Brain microvascular endothelial cell (primary cell): ENCODE measurements around the gene NUDT3.
A peak's percentile ranks its signal among the peaks of the same experiment; 100 is the strongest.

ENCODE experiments used
- DNase-seq: peaks from one replicate; pipeline ENCODE4 v3.0.0-alpha.2; 2020
- H3K27ac ChIP-seq: fragments of 250-450 bp; sonication (Bioruptor Pico); 2 replicates; pipeline ENCODE4 v1.5.1; 2020; ENCODE audit warnings: mild to moderate bottlenecking, moderate library complexity
- H3K27me3 ChIP-seq: fragments of 250-450 bp; sonication (Bioruptor Pico); replicated peaks from 2 replicates; pipeline ENCODE4 v1.5.1; 2020; ENCODE audit warnings: mild to moderate bottlenecking
- H3K36me3 ChIP-seq: fragments of 250-450 bp; sonication (Bioruptor Pico); replicated peaks from 2 replicates; pipeline ENCODE4 v1.5.1; 2020; ENCODE audit warnings: mild to moderate bottlenecking
- H3K4me3 ChIP-seq: 2 replicates; pipeline ENCODE4 v1.5.1; 2011; ENCODE audit warnings: low read depth, mild to moderate bottlenecking, control low read depth, low read length, moderate library complexity
- CTCF ChIP-seq: IDR thresholded peaks from 2 replicates; pipeline ENCODE4 v1.5.1; 2011; ENCODE audit warnings: low read depth, mild to moderate bottlenecking, moderate library complexity, low read length, control low read depth, inconsistent platforms; ENCODE audit errors: missing control alignments
- in situ Hi-C: cut with HindIII; loops from 2 replicates; pipeline ENCODE4 v1.10.0; 2017; ENCODE audit warnings: low sequenced_read_pairs, low pct_ligation_motif_present

Gene NUDT3

GRCh38 chr6:34276881-34277762 lies 115.3 kb downstream of the NUDT3 start:
- Histone ChIP-seq H3K4me3 (no peak overlapping the region), H3K36me3 (peaks cover 2% of the 10 kb centered on the region), H3K27ac (no peak overlapping the region), H3K27me3 (no peaks in the 10 kb centered on the region)
- TF ChIP-seq CTCF: no peak
- no peak for DNase-seq
- in situ Hi-C loops: no loop called here

GRCh38 chr6:34276191-34276590 lies 116.3 kb downstream of the NUDT3 start:
- H3K36me3 ChIP-seq: peaks cover 2% of the 10 kb centered on the region
- no peak for DNase-seq
- in situ Hi-C loops: no loop called here
- no peak for TF ChIP-seq CTCF
- H3K4me3 ChIP-seq: no peak overlapping the region
- H3K27me3 ChIP-seq: no peaks in the 10 kb centered on the region
- no peak overlapping the region for H3K27ac ChIP-seq

- TF ChIP-seq CTCF: no peak
- in situ Hi-C loops: no loop called here
Observed at GRCh38 chr6:34275128-34275804, 117.2 kb downstream of the NUDT3 start.

GRCh38 chr6:34274129-34274528 lies 118.3 kb downstream of the NUDT3 start:
- no peak for TF ChIP-seq CTCF
- Histone ChIP-seq H3K36me3 (no peaks in the 10 kb centered on the region), H3K27me3 (no peaks in the 10 kb centered on the region), H3K27ac (no peak overlapping the region), H3K4me3 (no peak overlapping the region)
- in situ Hi-C loops: no loop called here
- no peak for DNase-seq

More at GRCh38 chr6:34275128-34275804, 117.2 kb downstream of the NUDT3 start:
- H3K27me3 ChIP-seq: no peaks in the 10 kb centered on the region
- DNase-seq: no peak
- H3K27ac ChIP-seq: no peak overlapping the region
- H3K36me3 ChIP-seq: peaks cover 2% of the 10 kb centered on the region
- H3K4me3 ChIP-seq: no peak overlapping the region

GRCh38 chr6:34273242-34273805 lies 119.1 kb downstream of the NUDT3 start:
- in situ Hi-C loops: no loop called here
- Histone ChIP-seq H3K27ac (no peak overlapping the region), H3K27me3 (no peaks in the 10 kb centered on the region), H3K4me3 (no peak overlapping the region), H3K36me3 (no peaks in the 10 kb centered on the region)
- TF ChIP-seq CTCF: no peak
- DNase-seq: peak; percentile 32
